ENCODE results near the gene UMODL1.
A peak's percentile ranks its signal among the peaks of the same experiment; 100 is the strongest.

Gene UMODL1

DNA sequence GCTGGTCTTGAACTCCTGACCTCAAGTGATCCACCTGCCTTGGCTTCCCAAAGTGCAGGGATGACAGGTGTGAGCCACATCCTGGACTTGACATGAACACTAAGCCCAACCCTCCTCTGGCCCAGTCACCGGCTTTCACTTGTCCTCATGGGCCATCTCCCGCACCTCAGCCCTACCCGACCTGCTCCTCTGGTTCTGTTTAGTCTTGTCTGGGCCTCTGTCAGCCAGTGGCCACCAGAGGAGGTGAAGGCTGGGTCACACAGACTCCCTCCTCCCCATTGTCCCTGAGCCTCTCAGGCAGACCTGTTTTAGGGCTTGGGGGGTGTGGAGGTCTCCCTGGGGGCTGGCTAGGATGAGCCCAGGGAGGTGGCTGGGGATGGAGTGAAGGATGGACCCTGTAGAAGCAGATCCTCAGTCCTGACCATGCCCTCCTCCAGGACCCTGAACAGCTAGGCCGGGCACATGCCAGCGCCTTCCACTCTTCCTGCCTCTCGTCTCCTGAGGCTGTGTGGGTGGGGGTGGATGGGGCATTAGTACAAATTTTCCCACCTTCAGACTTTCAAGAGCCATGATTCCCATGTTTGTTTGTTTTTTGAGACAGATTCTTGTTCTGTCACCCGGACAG is 26.1 kb upstream of the UMODL1 start:
- Mint-ChIP-seq H3K27me3 (no peaks in the 10 kb centered on the region), H3K4me3 (no peak overlapping the region), H3K4me1 (no peaks in the 10 kb centered on the region), H3K9me3 (no peaks in the 10 kb centered on the region), H3K27ac (no peak overlapping the region), H3K36me3 (ENCODE audit: low read depth) (no peaks in the 10 kb centered on the region)
- DNase-seq = no peak
- no peak for ATAC-seq

- Mint-ChIP-seq H3K27me3 (no peaks in the 10 kb centered on the region), H3K27ac (no peak overlapping the region), H3K4me3 (no peak overlapping the region), H3K9me3 (no peaks in the 10 kb centered on the region), H3K36me3 (ENCODE audit: low read depth) (no peaks in the 10 kb centered on the region), H3K4me1 (peaks cover 8% of the 10 kb centered on the region)
- ATAC-seq = no peak
- DNase-seq = no peak
Observed at GRCh38 chr21:42047821-42048613, 23.1 kb upstream of the UMODL1 start.

DNA sequence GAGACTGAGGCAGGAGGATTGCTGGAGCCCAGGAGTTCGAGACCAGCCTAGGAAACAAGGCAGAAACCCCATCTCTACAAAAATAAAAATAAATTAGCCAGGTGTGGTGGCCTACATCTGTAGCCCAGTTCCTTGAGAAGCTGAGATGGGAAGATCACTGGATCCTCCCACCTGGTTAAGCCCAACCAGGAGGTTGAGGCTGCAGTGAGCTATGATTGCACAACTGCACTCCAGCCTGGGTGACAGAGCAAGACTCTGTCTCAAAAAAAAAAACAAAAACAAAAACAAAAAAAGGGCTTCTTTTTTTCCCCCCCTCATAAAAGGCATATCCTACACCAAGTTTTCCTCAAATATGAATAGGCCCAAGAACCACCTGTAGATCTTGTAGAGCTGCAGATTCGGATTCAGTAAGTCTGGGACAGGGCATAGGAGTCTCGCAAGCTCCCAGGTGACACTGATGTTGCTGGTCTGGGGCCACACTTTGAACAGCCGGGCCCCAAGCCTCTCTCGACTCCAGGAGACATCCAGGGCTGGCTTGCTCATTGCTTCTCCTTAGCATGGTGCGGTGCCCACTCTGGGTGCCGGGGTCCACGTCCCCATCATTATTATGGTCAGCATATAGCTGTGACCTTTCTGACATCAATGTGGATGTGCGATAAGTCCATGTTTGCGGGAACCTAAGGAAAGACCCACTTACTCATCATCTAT is 22.1 kb upstream of the UMODL1 start:
- no peak for DNase-seq
- H3K9me3 Mint-ChIP-seq = no peaks in the 10 kb centered on the region

DNA sequence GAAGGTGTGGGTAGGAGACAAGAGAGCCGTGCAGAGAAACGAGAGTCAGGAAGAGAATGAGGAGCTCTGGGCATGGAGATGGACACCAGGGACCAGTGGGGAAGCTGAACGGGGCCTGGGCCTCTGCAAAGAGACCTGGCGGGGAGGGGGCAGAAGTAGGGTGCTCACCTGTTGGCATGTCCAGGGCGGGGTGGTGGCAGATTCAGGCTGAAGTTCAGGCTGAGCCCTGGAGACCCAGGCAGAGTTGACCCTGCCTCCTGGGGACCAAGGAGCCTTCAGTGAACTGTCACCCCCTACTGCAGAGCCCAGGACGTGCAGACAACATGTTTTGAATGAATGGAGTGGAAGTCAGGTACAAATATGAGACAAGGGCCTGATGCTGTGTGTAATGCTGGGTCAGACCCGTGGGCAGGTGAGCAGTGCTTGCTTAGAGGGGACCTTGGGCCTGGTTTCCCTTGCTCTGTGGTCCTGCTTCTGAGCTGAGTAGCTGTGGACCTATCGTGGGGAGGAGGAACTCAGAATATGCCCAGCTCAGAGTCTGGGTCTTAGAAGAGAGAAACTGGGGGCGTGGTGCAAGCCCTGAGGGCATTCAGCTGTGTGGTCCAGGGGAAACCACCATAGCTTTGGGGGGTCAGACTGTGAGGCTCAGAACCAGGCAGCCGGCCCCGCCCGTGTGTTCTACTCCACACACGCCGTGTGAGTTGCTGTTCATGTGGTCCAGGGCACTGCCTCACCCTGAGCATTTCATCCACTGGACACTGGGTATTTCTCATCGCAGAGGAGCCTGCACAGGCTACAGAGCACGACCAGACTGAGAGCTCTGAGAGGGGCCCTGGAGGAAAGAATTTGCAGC is 21.3 kb upstream of the UMODL1 start:
- H3K9me3 Mint-ChIP-seq = no peaks in the 10 kb centered on the region
- no peak overlapping the region for H3K4me3 Mint-ChIP-seq
- ATAC-seq (no peak), DNase-seq (no peak)
- H3K4me1 Mint-ChIP-seq = peaks cover 8% of the 10 kb centered on the region
- no peak overlapping the region for H3K27ac Mint-ChIP-seq
- no peaks in the 10 kb centered on the region for H3K36me3 Mint-ChIP-seq (ENCODE audit: low read depth)
- H3K27me3 Mint-ChIP-seq = no peaks in the 10 kb centered on the region

More for the DNA sequence above, 22.1 kb upstream of the UMODL1 start:
- peaks cover 8% of the 10 kb centered on the region for H3K4me1 Mint-ChIP-seq
- H3K4me3 Mint-ChIP-seq = no peak overlapping the region
- no peaks in the 10 kb centered on the region for H3K27me3 Mint-ChIP-seq
- peak; percentile 33 for ATAC-seq
- H3K27ac Mint-ChIP-seq = no peak overlapping the region
- no peaks in the 10 kb centered on the region for H3K36me3 Mint-ChIP-seq (ENCODE audit: low read depth)

DNA sequence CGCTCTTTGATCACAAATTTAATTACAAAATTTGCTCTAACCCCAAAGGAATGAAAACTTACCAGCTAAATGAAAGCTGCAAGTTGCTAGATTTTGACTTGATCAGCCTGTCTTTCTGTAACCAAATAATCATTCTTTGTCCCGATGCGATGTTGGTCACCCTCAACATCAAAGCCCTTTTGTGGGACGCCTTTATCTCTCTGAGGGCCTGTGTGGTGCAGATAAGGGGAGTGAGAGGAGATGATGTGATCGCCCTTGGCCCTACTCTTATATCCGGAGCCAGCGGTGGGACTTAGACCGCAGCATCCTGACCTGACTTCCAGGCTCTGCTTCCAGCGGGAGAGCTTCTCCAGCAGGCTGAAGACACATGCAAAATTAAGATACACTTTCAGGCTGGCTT is 19.3 kb upstream of the UMODL1 start:
- DNase-seq (no peak), ATAC-seq (no peak)
- no peaks in the 10 kb centered on the region for H3K27me3 Mint-ChIP-seq
- H3K4me3 Mint-ChIP-seq = no peak overlapping the region
- no peak overlapping the region for H3K27ac Mint-ChIP-seq
- H3K36me3 Mint-ChIP-seq (ENCODE audit: low read depth) = no peaks in the 10 kb centered on the region
- H3K9me3 Mint-ChIP-seq = no peaks in the 10 kb centered on the region
- H3K4me1 Mint-ChIP-seq = peaks cover 8% of the 10 kb centered on the region

DNA sequence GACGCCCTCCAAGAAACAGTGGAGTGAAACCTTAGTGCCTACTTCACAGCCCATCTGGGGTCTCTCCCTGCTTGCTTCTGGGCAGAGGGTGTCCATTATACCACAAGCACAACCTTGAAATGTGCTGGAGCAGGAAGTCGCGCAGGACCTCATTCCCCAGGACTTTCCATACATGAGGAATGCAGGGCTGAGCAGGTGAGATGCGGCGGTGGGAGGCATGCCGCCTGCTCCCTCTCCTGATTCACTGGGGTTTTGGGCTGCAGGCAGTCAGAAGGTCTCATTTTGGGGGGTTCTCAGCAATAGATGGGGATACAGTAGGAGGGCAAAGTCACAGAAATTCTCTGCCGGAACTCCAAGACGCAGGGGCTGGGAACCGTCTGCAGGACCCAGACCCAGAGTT is 15.7 kb upstream of the UMODL1 start:
- no peak for ATAC-seq
- no peak overlapping the region for H3K27ac Mint-ChIP-seq
- no peaks in the 10 kb centered on the region for H3K36me3 Mint-ChIP-seq (ENCODE audit: low read depth)

GRCh38 chr21:42056468-42056867 is 14.6 kb upstream of the UMODL1 start:
- no peaks in the 10 kb centered on the region for H3K36me3 Mint-ChIP-seq (ENCODE audit: low read depth)
- no peaks in the 10 kb centered on the region for H3K27me3 Mint-ChIP-seq
- no peaks in the 10 kb centered on the region for H3K9me3 Mint-ChIP-seq
- H3K4me3 Mint-ChIP-seq = no peak overlapping the region
- DNase-seq (no peak), ATAC-seq (no peak)
- peaks cover 15% of the 10 kb centered on the region for H3K4me1 Mint-ChIP-seq
- no peak overlapping the region for H3K27ac Mint-ChIP-seq

More for the DNA sequence above, 15.7 kb upstream of the UMODL1 start:
- Mint-ChIP-seq H3K4me1 (peaks cover 8% of the 10 kb centered on the region), H3K27me3 (no peaks in the 10 kb centered on the region), H3K4me3 (no peak overlapping the region), H3K9me3 (no peaks in the 10 kb centered on the region)
- no peak for DNase-seq

DNA sequence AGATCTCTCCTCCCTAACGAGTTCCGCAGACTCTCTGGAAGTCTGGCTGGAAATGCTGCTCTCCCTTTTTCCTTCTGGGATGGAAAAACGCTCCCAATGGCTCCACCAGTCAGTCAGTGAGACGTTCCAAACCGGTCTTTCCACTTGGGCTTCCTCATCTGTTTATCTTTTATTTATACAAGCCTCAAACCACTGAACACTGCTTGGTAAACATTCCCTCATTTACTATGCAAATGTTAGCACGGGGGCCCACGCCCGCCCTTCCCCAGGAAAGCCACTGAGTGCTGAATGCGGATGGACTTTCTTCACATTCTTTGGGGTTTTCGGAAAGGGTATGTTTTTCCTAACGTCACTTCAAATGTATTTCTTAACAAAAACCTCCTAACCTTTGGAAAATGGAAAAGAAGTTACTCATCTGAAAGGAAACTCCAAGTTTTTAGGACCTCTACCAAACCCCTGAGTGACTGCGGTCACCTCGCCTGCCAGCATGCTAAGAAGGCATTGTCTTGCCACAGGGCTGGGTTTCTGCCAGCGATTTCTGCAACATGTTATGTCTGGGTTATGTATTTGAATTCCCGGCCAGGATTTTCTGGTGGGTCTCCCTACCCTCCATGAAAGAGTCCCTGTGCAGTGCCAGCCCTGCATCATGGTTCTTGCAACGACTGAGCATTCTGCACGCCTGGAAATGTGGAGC is 14.0 kb upstream of the UMODL1 start:
- DNase-seq (no peak), ATAC-seq (no peak)
- H3K9me3 Mint-ChIP-seq = no peaks in the 10 kb centered on the region
- H3K36me3 Mint-ChIP-seq (ENCODE audit: low read depth) = no peaks in the 10 kb centered on the region
- H3K27ac Mint-ChIP-seq = no peak overlapping the region
- H3K4me1 Mint-ChIP-seq = peaks cover 17% of the 10 kb centered on the region
- no peaks in the 10 kb centered on the region for H3K27me3 Mint-ChIP-seq
- no peak overlapping the region for H3K4me3 Mint-ChIP-seq

DNA sequence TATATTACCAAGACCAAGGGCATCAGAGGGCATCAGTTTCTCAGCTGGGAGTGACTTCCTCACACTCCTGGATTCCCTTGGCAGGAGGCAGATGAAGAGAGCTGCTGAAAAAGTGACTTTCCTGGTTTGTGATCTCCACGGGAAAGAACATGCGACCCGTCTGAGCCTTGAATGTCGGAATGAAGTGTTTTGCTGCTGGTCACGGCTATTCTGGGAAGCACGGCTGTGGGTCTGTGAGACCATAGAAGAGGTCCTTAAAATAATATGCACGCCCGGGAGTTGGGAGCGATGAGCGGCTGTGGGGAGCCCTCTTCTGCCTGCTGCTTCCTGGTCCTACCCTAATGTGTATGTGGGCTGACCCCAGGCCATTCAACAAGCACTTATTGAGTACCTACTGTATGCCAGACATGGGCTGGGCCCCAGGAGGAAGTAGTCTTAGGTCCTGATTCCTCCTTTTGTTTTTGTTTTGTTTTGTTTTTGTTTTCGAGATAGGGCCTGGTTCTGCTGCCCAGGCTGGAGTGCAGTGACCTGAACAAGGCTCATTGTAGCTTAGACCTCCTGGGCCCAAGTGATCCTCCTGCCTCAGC is 13.2 kb upstream of the UMODL1 start:
- no peaks in the 10 kb centered on the region for H3K27me3 Mint-ChIP-seq
- peaks cover 23% of the 10 kb centered on the region for H3K4me1 Mint-ChIP-seq
- DNase-seq (no peak), ATAC-seq (no peak)
- H3K4me3 Mint-ChIP-seq = no peak overlapping the region
- H3K36me3 Mint-ChIP-seq (ENCODE audit: low read depth) = no peaks in the 10 kb centered on the region
- H3K27ac Mint-ChIP-seq = no peak overlapping the region
- H3K9me3 Mint-ChIP-seq = no peaks in the 10 kb centered on the region

GRCh38 chr21:42058631-42059111 is 12.4 kb upstream of the UMODL1 start:
- no peaks in the 10 kb centered on the region for H3K27me3 Mint-ChIP-seq
- H3K27ac Mint-ChIP-seq = no peak overlapping the region
- no peaks in the 10 kb centered on the region for H3K9me3 Mint-ChIP-seq
- H3K4me1 Mint-ChIP-seq = peaks cover 30% of the 10 kb centered on the region
- ATAC-seq (no peak), DNase-seq (no peak)
- H3K4me3 Mint-ChIP-seq = no peak overlapping the region
- H3K36me3 Mint-ChIP-seq (ENCODE audit: low read depth) = no peaks in the 10 kb centered on the region

DNA sequence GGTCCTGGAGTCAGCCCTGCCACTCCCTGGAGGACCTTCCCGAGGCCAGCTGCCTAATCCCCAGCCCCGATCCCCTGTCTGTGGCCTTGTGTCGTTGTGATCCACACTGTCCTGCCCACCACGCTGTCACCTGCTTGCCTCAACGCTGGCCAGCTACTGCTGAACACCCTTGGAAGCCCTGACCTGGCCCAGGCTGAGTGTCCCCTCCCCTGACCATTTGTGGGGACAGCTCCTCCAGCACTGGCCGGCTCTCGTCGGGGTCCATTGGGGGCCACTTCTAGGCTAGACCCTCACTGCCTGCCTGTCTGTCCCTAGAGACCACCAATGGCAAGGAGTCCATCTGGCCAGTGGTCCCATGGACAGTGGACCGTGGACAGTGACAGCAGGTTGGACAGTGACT is 12.0 kb upstream of the UMODL1 start:
- Mint-ChIP-seq H3K36me3 (ENCODE audit: low read depth) (no peaks in the 10 kb centered on the region), H3K27ac (no peak overlapping the region), H3K27me3 (no peaks in the 10 kb centered on the region), H3K9me3 (no peaks in the 10 kb centered on the region), H3K4me3 (no peak overlapping the region), H3K4me1 (peaks cover 35% of the 10 kb centered on the region)
- ATAC-seq = no peak
- DNase-seq = no peak

DNA sequence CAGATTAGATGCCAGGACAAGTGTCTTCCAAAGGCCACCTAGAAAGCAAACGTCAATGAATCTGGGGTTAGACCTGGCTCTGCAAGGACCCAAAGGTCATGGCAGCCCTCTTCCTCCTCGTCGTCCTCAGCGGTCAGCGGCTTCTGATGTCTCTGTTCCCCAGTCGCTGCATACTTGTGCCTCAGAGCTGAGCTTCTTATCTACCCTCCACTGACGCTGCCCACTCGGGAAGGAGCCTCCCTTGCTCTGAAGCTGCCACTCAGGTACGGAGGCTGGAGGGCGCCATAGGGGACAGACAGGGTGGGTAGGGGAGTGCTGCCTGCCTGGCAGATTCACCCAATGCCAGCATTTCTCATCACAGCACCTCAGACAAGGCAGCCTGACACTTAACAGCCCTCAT is 11.4 kb upstream of the UMODL1 start:
- H3K4me1 Mint-ChIP-seq = peaks cover 40% of the 10 kb centered on the region
- no peaks in the 10 kb centered on the region for H3K27me3 Mint-ChIP-seq
- H3K4me3 Mint-ChIP-seq = no peak overlapping the region
- DNase-seq (no peak), ATAC-seq (no peak)
- no peaks in the 10 kb centered on the region for H3K36me3 Mint-ChIP-seq (ENCODE audit: low read depth)
- no peaks in the 10 kb centered on the region for H3K9me3 Mint-ChIP-seq
- H3K27ac Mint-ChIP-seq = no peak overlapping the region

GRCh38 chr21:42060166-42060565 is 11.0 kb upstream of the UMODL1 start:
- Mint-ChIP-seq H3K4me1 (peaks cover 45% of the 10 kb centered on the region), H3K27ac (no peak overlapping the region), H3K4me3 (no peak overlapping the region), H3K27me3 (no peaks in the 10 kb centered on the region), H3K9me3 (no peaks in the 10 kb centered on the region), H3K36me3 (ENCODE audit: low read depth) (no peaks in the 10 kb centered on the region)
- DNase-seq = no peak
- ATAC-seq = no peak

All from activated naive CD8-positive, alpha-beta T cell treated with anti-CD3 and anti-CD28 coated beads, Interleukin-2, amount 50 U/mL, for 24 hours (primary cell).